ENCODE results near the gene LAMB1.

- TF ChIP-seq EZH2 (IDR thresholded peaks at IDR 0.05) (no peak), POLR2AphosphoS5 (IDR thresholded peaks at IDR 0.05; ENCODE audit: borderline replicate concordance, low read depth, low read length) (no peak), FOXP2 (optimal IDR thresholded peaks at IDR 0.05; ENCODE audit: control extremely low read depth, extremely low read length, insufficient read depth) (no peak)
Measured at GRCh38 chr7:108030516-108030915, 27.6 kb upstream of the LAMB1 start.

Measured in SK-N-MC (cell line).